CD4-positive, alpha-beta T cell treated with Interleukin-12 subunit alpha and Interleukin-12 subunit beta, for 1 hour (primary cell): ENCODE results near the gene KLHL26.

Experiments
- DNase-seq: peaks from one replicate; pipeline ENCODE4 v3.0.0-alpha.2; 2020

Gene KLHL26

GRCh38 chr19:18648973-18649315 lies 12.1 kb downstream of the KLHL26 start:
- no peak for DNase-seq

DNA sequence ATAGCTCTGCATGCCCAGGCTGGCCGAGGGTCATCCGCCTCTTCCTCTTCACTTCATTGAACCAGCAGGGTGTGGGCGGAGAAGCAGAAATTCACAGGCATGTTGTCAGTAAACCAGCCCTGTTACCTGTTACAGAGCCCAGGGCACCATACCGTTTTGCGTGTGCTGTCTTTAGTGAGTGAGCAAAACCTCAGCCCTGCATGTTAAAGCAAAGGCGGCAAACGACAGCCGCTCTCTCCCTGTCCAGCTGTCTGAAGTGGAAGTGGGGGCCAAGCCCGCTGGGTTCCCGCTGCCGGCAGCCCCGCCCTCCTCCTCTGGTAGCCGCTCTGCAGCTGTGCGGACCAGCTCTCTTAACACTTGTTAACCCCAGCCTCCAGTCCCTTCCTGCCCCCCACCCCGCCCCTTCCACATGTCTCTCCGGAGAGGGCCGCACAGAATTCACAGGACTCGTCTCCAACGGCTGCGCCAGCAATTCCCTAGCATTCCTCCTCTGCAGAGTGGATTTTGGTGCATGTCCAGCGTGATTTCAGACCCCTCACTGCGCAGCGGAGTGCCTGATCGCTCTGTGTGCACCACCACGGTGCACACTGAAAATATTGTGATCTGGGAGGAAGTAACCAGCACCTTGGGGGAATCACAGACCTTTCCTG lies 12.7 kb downstream of the KLHL26 start:
- no peak for DNase-seq

- DNase-seq, result no peak
These were observed 13.2 kb downstream of the KLHL26 start for GRCh38 chr19:18650021-18650390.

DNA sequence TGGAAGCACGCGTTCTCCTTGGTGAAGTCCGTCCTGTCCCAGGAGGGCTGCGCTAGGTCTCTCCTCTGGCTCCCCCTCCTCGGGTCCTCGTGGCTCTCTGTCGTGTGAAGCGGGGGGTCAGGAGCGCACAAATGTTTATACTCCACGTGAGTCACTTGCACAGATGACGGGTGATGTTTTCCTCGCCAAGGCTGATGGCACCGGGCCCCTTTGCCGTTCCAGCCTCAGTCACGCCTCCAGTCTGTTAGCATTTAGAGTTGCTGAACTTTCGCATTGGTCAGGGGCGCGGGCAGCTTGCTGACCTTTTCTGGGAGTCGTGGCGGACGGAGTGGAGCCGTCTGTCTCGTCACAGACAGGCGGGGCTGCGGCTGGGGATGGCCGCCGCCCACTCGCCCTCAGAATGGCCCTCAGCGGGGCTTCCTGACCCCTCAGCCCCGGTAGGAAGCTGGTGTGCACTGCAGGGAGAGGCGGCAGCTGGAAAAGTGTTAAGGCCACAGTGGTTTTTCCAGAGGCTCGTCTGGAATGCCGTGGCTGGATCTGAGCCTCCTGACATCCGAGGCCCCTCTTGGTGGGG lies 13.7 kb downstream of the KLHL26 start:
- no peak for DNase-seq

DNA sequence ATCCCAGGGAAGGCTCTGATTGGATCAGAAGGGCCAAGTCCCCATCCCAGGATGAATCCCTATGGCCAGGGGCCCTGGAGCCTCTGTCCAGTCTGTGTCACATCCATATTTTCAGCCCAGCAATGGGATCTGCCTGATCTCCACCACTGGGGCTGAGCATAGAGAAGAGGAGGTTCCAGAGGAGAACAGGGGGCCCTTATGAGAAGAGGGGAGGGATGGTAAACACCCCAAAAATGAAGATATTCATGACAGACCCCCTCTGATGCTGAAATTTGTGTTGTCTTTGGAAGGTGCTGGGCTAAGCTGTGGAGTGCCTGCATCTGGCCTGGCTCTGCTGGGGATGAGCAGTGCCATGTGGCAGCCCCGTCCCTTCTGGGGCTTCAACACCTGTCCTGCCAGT lies 14.5 kb downstream of the KLHL26 start:
- no peak for DNase-seq

DNA sequence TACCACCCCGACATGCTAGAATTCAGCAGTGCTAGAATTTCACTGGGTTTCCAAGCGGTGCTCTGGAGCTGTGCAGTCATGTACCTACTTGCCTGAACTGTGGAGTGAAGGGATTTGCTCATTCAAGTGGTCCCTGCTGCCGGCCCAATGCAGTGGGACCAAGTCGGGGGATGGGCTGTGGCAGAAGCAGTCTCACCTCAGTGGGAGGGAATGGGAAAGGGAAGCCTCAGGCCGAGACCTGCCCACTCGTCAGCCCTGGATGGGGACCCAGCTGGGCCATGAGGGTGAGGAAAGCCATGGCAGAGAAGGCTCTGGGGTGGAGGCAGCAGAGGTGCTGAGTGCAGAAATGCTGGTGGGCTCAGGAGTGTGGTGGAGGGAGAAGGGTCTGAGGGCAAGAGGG lies 14.9 kb downstream of the KLHL26 start:
- no peak for DNase-seq

- DNase-seq, result no peak
These were observed 17.0 kb downstream of the KLHL26 start for GRCh38 chr19:18653853-18654252.

GRCh38 chr19:18654469-18654868 lies 17.6 kb downstream of the KLHL26 start:
- no peak for DNase-seq

DNA sequence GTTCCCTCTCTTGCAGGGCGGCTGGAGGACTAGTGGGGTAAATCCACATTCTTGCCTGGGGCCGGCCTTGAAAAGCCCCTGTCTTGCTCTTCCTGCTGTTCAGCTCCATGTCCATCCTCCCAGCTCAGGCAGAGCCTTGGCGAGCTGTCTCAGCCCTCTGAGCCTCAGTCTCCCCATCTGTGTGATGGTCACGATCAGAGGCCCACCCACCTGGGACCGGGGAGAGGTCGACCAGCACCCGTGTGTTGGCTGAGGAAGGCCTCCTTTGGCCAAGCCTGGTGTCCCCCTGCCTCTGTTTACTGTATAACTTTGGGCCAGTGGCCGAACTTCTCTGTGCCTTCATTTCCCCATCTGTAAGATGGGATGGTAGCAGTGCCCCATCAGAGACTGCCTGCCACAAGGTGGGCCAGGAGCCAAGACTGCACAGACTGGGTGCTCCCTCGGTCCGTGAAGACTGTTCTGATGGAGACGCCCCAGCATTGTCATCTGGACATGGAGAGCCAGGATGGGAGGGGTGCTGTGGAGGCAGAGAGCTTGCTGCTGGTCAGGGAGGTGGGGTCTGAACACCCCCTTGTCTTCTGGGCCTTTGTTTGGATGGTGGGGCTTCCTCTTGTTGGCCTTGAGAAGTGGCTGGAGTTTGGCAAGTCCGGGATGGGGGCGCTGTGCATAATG lies 18.5 kb downstream of the KLHL26 start:
- DNase-seq, result no peak

DNA sequence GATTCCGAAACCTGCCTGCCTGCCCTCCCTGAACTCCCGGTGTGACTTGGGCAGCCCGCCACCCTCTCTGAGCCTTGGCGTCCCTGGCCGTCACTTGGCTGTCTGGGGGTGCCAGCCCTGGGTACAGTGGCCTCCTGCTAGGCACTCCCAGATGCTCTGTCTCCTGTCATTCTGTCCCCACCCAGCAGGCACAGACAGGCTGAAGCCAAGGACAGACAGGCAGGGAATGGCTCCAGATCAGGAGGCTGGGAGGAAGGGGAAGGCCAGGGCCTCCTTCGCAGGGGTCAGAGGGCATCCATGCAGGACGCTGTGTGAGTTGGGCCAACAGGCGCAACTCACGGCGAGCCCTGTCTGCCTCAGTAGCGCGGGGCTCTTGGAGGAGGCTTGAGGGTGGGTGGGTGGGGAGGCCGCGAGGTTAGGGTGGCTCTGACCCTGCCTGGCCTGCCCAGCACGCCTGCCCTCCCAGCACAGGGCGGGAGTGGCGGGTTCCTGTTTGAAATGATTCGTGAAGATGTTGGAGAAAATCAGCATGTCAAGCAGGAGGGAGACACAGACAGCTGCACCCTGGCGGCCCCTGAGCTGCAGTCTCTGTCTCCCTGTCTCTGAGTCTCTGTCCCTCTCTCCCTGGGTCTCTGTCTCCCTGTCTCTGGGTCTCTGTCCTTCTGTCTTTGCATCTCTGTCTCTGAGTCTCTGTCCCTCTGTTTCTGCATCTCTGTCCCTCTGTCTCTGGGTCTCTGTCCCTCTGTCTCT lies 19.7 kb downstream of the KLHL26 start:
- no peak for DNase-seq

GRCh38 chr19:18657590-18658365 lies 20.9 kb downstream of the KLHL26 start:
- DNase-seq, result no peak

GRCh38 chr19:18658366-18658855 lies 21.6 kb downstream of the KLHL26 start:
- no peak for DNase-seq

DNA sequence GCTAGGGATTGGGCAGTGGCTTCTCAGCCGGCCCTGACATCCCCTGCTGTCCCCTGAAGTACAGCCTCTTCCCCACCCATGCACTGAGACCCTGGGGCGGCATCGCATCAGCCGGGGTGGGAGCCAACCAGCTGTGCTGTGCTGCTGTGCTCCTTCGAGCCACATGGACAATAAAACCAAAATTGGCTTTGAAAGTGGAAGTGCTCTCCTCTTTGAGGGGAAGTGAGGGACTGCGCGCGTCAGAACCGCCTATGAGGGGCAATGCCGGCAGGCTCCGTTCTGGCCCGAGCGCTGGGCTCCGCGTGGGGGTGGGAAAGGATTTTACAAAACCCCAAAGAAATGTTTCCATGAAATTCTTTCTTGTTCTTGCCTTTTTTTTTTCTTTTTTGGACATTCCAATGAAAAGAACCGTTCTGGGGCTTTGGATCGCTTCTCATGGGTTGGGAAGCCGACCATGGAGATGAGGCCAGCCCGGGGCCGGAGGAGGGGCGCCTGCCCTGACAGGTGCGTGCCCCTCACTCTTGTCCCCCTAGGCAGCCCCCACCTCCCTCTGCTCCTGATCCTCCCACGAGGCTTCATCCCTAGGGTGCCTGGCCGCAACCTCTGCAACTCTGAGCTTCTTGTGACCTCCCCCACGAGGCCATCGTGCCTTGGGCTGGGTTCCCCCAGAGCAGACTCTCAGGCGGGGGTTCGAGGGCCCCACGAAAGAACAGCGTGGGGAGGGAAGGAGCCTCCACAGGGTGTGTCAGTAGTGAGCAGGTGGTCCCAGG lies 22.6 kb downstream of the KLHL26 start:
- DNase-seq, result no peak

GRCh38 chr19:18660051-18660910 lies 23.5 kb downstream of the KLHL26 start:
- no peak for DNase-seq

GRCh38 chr19:18660939-18661670 lies 24.3 kb downstream of the KLHL26 start:
- no peak for DNase-seq

GRCh38 chr19:18662972-18663732 lies 26.3 kb downstream of the KLHL26 start:
- DNase-seq, result no peak

- no peak for DNase-seq
These were observed 27.2 kb downstream of the KLHL26 start for GRCh38 chr19:18663940-18664530.

DNA sequence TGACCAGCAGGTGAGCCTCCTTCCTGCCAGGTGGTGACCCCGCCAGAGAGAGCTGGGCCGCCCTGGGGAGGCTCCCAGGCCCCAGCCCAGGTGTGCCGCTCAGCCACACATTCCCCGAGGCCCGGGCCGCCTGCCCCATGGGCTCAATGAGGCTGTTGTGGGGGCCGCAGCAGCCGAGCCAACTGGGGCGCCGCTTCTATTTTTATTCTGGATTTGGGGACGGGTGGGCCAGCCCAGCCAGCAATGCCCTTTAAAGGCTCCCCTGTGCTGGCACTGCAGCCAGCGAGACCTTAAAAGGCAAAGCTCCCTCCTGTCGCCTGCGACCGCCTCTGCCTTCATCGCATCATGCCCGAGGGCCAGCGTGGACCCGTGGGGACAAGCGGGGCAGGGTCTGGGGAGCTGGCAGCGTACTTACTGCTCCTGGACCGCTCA lies 29.0 kb downstream of the KLHL26 start:
- no peak for DNase-seq

DNA sequence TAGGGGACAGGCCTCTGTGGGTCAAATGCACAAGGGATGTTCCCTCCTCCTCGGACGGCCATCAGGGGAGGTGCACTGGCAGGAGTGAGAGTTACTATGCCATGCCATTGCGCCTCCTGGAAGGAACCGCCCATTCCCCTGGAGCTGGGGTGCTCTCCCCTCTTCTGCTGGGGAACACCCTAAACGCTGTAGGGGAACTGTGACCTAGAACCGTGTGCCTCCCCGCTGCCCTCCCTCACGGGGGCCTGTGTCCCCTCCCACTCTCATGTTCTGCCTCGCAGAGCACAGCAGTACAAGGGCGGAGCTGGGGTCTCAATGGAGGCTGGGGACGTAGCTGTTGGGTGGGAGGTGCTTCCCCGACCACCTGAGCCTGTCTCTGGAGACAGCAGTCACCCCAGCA lies 29.5 kb downstream of the KLHL26 start:
- no peak for DNase-seq
